ENCODE results near the gene MIPOL1.

The MIPOL1 gene

DNA sequence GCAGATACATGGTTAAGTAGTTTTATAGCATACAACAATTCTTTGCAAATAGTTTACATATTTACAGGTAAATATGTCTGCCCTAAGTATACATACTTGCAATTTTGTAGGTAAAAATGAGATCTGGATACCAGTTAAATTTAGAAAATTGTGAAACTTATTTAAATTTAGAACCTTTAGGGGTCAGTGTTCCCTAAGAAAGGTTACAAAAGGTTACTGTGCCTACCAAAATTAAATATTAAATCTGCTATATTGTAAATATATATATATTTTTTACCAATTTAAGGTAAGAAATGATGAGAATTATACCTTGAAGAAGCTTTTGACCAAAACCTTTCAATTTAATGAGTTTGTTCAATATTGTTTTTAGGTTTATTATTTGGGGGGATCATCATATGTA, 54.0 kb downstream of the MIPOL1 start:
- no peaks in the 10 kb centered on the region for H3K27me3 ChIP-seq (ENCODE audit: control insufficient read depth in 5 of 5, insufficient read depth in 4 of 5, low read length in 5 of 5)
- H3K4me3 ChIP-seq (ENCODE audit: low read depth in 1 of 5, low read length in 5 of 5): no peak overlapping the region
- H3K27ac ChIP-seq (ENCODE audit: low read depth, low read length): no peak overlapping the region
- H3K36me3 ChIP-seq (ENCODE audit: control insufficient read depth in 5 of 5, insufficient read depth in 5 of 5, low read length in 5 of 5): peaks cover 0 to 8% (median 2%) of the 10 kb centered on the region in 5 donors
- H3K9me3 ChIP-seq (ENCODE audit: control insufficient read depth in 5 of 5, low read length in 5 of 5): no peaks in the 10 kb centered on the region
- H3K9ac ChIP-seq (ENCODE audit: low read length in 5 of 5): no peak overlapping the region
- H3K4me1 ChIP-seq (ENCODE audit: control insufficient read depth in 5 of 5, insufficient read depth in 5 of 5, low read length in 5 of 5): no peaks in the 10 kb centered on the region

- Histone ChIP-seq H3K9me3 (ENCODE audit: control insufficient read depth in 5 of 5, low read length in 5 of 5) (no peaks in the 10 kb centered on the region), H3K9ac (ENCODE audit: low read length in 5 of 5) (no peak overlapping the region), H3K27me3 (ENCODE audit: control insufficient read depth in 5 of 5, insufficient read depth in 4 of 5, low read length in 5 of 5) (no peaks in the 10 kb centered on the region), H3K27ac (ENCODE audit: low read depth, low read length) (no peak overlapping the region), H3K36me3 (ENCODE audit: control insufficient read depth in 5 of 5, insufficient read depth in 5 of 5, low read length in 5 of 5) (peaks cover 0 to 8% (median 2%) of the 10 kb centered on the region in 5 donors), H3K4me1 (ENCODE audit: control insufficient read depth in 5 of 5, insufficient read depth in 5 of 5, low read length in 5 of 5) (no peaks in the 10 kb centered on the region), H3K4me3 (ENCODE audit: low read depth in 1 of 5, low read length in 5 of 5) (no peak overlapping the region)
These were observed 54.7 kb downstream of the MIPOL1 start for GRCh38 chr14:37252434-37252833.

- H3K9me3 ChIP-seq (ENCODE audit: control insufficient read depth in 5 of 5, low read length in 5 of 5): no peaks in the 10 kb centered on the region
- peaks cover 0 to 4% (median 0%) of the 10 kb centered on the region in 5 donors for H3K36me3 ChIP-seq (ENCODE audit: control insufficient read depth in 5 of 5, insufficient read depth in 5 of 5, low read length in 5 of 5)
- no peak overlapping the region for H3K27ac ChIP-seq (ENCODE audit: low read depth, low read length)
- no peak overlapping the region for H3K9ac ChIP-seq (ENCODE audit: low read length in 5 of 5)
- no peak overlapping the region for H3K4me3 ChIP-seq (ENCODE audit: low read depth in 1 of 5, low read length in 5 of 5)
- no peaks in the 10 kb centered on the region for H3K27me3 ChIP-seq (ENCODE audit: control insufficient read depth in 5 of 5, insufficient read depth in 4 of 5, low read length in 5 of 5)
- no peaks in the 10 kb centered on the region for H3K4me1 ChIP-seq (ENCODE audit: control insufficient read depth in 5 of 5, insufficient read depth in 5 of 5, low read length in 5 of 5)
These were observed 56.2 kb downstream of the MIPOL1 start for GRCh38 chr14:37253905-37254304.

DNA sequence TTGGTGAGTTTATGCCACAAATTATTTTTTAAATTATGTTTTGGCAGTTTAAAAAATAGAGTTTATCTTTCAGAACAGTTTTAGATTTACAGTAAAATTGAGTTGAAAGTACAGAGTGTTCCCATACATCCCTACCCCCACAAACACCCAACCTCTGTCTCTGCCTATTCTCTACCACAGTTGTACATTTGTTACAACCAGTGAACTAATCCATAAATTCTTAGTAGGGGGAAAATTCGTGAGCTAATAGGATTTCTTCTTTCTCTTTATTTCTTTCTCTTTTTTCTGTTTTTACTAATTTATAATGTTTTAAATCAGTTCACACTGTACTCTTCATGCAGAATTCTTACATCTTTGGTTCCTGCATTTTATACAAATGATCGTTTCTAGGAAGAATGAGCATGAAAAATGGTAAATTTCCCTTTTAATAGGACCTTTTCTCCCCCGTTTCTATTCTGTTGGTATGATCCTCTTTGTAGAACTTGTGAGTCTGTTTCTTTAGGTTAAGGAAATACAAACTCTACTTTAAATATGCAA, 56.7 kb downstream of the MIPOL1 start:
- no peak overlapping the region for H3K4me3 ChIP-seq (ENCODE audit: low read depth in 1 of 5, low read length in 5 of 5)
- H3K27ac ChIP-seq (ENCODE audit: low read depth, low read length): no peak overlapping the region
- no peaks in the 10 kb centered on the region for H3K9me3 ChIP-seq (ENCODE audit: control insufficient read depth in 5 of 5, low read length in 5 of 5)
- H3K27me3 ChIP-seq (ENCODE audit: control insufficient read depth in 5 of 5, insufficient read depth in 4 of 5, low read length in 5 of 5): no peaks in the 10 kb centered on the region
- H3K36me3 ChIP-seq (ENCODE audit: control insufficient read depth in 5 of 5, insufficient read depth in 5 of 5, low read length in 5 of 5): peaks cover 0 to 4% (median 0%) of the 10 kb centered on the region in 5 donors
- no peaks in the 10 kb centered on the region for H3K4me1 ChIP-seq (ENCODE audit: control insufficient read depth in 5 of 5, insufficient read depth in 5 of 5, low read length in 5 of 5)
- no peak overlapping the region for H3K9ac ChIP-seq (ENCODE audit: low read length in 5 of 5)

DNA sequence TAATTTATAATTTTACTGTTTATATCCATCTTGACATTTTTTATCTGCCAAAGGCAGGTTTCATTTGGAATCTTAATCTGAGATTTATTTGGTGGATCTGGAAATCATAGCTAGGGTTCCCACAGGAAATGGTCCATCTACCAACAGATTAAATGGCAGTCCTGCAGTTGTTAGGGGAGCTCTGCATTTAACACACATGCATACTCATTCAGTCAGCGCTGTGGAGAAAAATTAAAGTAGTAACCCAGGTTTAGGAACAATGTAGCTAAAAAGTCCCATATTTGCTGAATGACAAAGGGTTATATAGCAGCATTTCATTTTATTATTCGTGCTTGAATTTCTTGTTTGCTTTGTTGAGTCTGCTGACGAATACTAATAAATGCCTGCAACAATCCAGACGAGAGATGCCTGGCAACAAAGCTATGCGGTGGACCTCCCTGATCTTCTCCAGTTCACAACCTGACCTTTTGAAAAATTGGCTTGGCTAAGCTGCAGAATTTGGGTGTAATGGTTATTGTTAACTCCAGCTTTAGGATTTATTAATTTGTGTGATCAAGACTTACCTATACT, 59.8 kb downstream of the MIPOL1 start:
- no peaks in the 10 kb centered on the region for H3K9me3 ChIP-seq (ENCODE audit: control insufficient read depth in 5 of 5, low read length in 5 of 5)
- no peaks in the 10 kb centered on the region for H3K4me1 ChIP-seq (ENCODE audit: control insufficient read depth in 5 of 5, insufficient read depth in 5 of 5, low read length in 5 of 5)
- no peak overlapping the region for H3K9ac ChIP-seq (ENCODE audit: low read length in 5 of 5)
- H3K27me3 ChIP-seq (ENCODE audit: control insufficient read depth in 5 of 5, insufficient read depth in 4 of 5, low read length in 5 of 5): no peaks in the 10 kb centered on the region
- no peak overlapping the region for H3K4me3 ChIP-seq (ENCODE audit: low read depth in 1 of 5, low read length in 5 of 5)
- H3K36me3 ChIP-seq (ENCODE audit: control insufficient read depth in 5 of 5, insufficient read depth in 5 of 5, low read length in 5 of 5): no peaks in the 10 kb centered on the region
- H3K27ac ChIP-seq (ENCODE audit: low read depth, low read length): no peak overlapping the region

DNA sequence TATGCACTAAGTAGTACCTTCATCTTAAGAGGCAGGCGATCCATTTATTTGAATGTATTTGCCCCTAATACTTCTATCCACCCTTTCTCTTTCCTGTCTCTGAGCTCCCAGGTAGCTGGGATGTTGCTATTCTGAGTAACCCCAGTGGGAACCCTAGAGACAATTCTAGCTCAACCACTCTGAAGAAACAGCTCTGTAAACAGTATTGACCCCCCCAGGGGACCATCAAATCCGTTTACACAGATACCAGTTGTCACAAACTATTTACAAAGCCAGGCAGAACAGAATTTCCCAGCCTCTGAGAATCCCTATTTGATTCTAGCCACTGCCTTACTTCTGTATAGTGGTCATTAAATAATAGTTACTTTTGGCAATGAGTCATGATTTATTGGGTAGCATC, 64.9 kb downstream of the MIPOL1 start:
- Histone ChIP-seq H3K9me3 (ENCODE audit: control insufficient read depth in 5 of 5, low read length in 5 of 5) (no peaks in the 10 kb centered on the region), H3K27me3 (ENCODE audit: control insufficient read depth in 5 of 5, insufficient read depth in 4 of 5, low read length in 5 of 5) (no peaks in the 10 kb centered on the region), H3K4me3 (ENCODE audit: low read depth in 1 of 5, low read length in 5 of 5) (no peak overlapping the region), H3K36me3 (ENCODE audit: control insufficient read depth in 5 of 5, insufficient read depth in 5 of 5, low read length in 5 of 5) (no peaks in the 10 kb centered on the region), H3K9ac (ENCODE audit: low read length in 5 of 5) (no peak overlapping the region), H3K27ac (ENCODE audit: low read depth, low read length) (no peak overlapping the region), H3K4me1 (ENCODE audit: control insufficient read depth in 5 of 5, insufficient read depth in 5 of 5, low read length in 5 of 5) (no peaks in the 10 kb centered on the region)

- Histone ChIP-seq H3K9ac (ENCODE audit: low read length in 5 of 5) (no peak overlapping the region), H3K4me3 (ENCODE audit: low read depth in 1 of 5, low read length in 5 of 5) (no peak overlapping the region), H3K9me3 (ENCODE audit: control insufficient read depth in 5 of 5, low read length in 5 of 5) (no peaks in the 10 kb centered on the region), H3K27me3 (ENCODE audit: control insufficient read depth in 5 of 5, insufficient read depth in 4 of 5, low read length in 5 of 5) (no peaks in the 10 kb centered on the region), H3K36me3 (ENCODE audit: control insufficient read depth in 5 of 5, insufficient read depth in 5 of 5, low read length in 5 of 5) (no peaks in the 10 kb centered on the region), H3K4me1 (ENCODE audit: control insufficient read depth in 5 of 5, insufficient read depth in 5 of 5, low read length in 5 of 5) (no peaks in the 10 kb centered on the region), H3K27ac (ENCODE audit: low read depth, low read length) (no peak overlapping the region)
These were observed 66.0 kb downstream of the MIPOL1 start for GRCh38 chr14:37263656-37264236.

DNA sequence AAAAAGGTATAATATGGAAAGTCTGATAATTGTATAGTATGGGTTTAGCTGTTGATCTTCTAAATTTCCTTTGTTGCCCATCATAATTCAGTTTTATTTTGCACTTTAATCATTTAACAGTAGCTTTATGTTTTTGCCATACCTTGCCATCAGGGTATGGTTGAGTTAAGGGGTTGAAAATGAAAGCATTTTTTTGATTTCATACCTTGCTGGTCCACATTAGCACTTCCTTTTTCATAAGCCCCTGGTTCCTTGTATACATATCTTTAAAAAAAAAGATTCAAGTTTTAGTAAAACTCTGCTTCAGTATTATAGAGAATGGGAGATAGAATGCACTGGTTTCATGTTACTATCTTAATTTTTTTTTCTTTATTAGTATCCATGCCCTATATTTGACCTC, 71.1 kb downstream of the MIPOL1 start:
- no peak overlapping the region for H3K9ac ChIP-seq (ENCODE audit: low read length in 5 of 5)
- H3K27ac ChIP-seq (ENCODE audit: low read depth, low read length): no peak overlapping the region
- no peaks in the 10 kb centered on the region for H3K9me3 ChIP-seq (ENCODE audit: control insufficient read depth in 5 of 5, low read length in 5 of 5)
- no peaks in the 10 kb centered on the region for H3K27me3 ChIP-seq (ENCODE audit: control insufficient read depth in 5 of 5, insufficient read depth in 4 of 5, low read length in 5 of 5)
- H3K4me1 ChIP-seq (ENCODE audit: control insufficient read depth in 5 of 5, insufficient read depth in 5 of 5, low read length in 5 of 5): no peaks in the 10 kb centered on the region
- H3K4me3 ChIP-seq (ENCODE audit: low read depth in 1 of 5, low read length in 5 of 5): no peak overlapping the region
- H3K36me3 ChIP-seq (ENCODE audit: control insufficient read depth in 5 of 5, insufficient read depth in 5 of 5, low read length in 5 of 5): peaks cover 0 to 9% (median 0%) of the 10 kb centered on the region in 5 donors

GRCh38 chr14:37270629-37271028, 72.9 kb downstream of the MIPOL1 start:
- no peaks in the 10 kb centered on the region for H3K4me1 ChIP-seq (ENCODE audit: control insufficient read depth in 5 of 5, insufficient read depth in 5 of 5, low read length in 5 of 5)
- H3K27ac ChIP-seq (ENCODE audit: low read depth, low read length): no peak overlapping the region
- no peaks in the 10 kb centered on the region for H3K9me3 ChIP-seq (ENCODE audit: control insufficient read depth in 5 of 5, low read length in 5 of 5)
- no peak overlapping the region for H3K4me3 ChIP-seq (ENCODE audit: low read depth in 1 of 5, low read length in 5 of 5)
- H3K27me3 ChIP-seq (ENCODE audit: control insufficient read depth in 5 of 5, insufficient read depth in 4 of 5, low read length in 5 of 5): no peaks in the 10 kb centered on the region
- H3K36me3 ChIP-seq (ENCODE audit: control insufficient read depth in 5 of 5, insufficient read depth in 5 of 5, low read length in 5 of 5): peaks cover 0 to 9% (median 0%) of the 10 kb centered on the region in 5 donors
- H3K9ac ChIP-seq (ENCODE audit: low read length in 5 of 5): no peak overlapping the region

GRCh38 chr14:37272569-37272968, 74.8 kb downstream of the MIPOL1 start:
- Histone ChIP-seq H3K4me1 (ENCODE audit: control insufficient read depth in 5 of 5, insufficient read depth in 5 of 5, low read length in 5 of 5) (no peaks in the 10 kb centered on the region), H3K27me3 (ENCODE audit: control insufficient read depth in 5 of 5, insufficient read depth in 4 of 5, low read length in 5 of 5) (no peaks in the 10 kb centered on the region), H3K36me3 (ENCODE audit: control insufficient read depth in 5 of 5, insufficient read depth in 5 of 5, low read length in 5 of 5) (peaks cover 0 to 9% (median 0%) of the 10 kb centered on the region in 5 donors), H3K27ac (ENCODE audit: low read depth, low read length) (no peak overlapping the region), H3K9ac (ENCODE audit: low read length in 5 of 5) (no peak overlapping the region), H3K4me3 (ENCODE audit: low read depth in 1 of 5, low read length in 5 of 5) (no peak overlapping the region), H3K9me3 (ENCODE audit: control insufficient read depth in 5 of 5, low read length in 5 of 5) (no peaks in the 10 kb centered on the region)

All from subcutaneous abdominal adipose tissue (tissue), 5 donors.